ENCODE measurements around the gene AMPD2. TPM values are rescaled to one million over a fixed set of nuclear protein-coding genes. Genes with fewer than 3 reads are reported as not detected.

AMPD2 gene
- total RNA-seq, 1 experiment from 2014 or later = 79.8 TPM

DNA sequence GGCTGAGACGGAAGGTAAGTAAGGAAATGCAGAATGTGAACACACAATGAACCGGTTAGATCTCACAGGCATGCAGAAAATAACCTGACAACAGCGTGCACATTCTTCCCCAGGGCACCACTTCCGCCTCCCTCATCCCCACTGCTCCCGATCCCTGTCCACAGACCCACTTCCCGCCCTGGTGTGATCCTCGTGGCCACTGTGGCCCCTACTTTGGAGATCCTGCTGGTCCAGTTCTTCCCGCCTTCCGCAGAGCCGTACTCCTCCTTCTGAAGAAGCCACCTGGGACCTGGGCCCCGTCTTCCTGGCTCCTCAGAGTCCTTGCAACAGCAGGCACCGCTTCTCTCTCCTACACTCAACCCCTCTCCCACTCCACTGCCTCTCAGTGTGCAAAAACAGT, 34.9 kb downstream of the AMPD2 start:
- Mint-ChIP-seq H3K27ac (no peak overlapping the region), H3K4me3 (peak overlapping the region; percentile 91; the same call in 1 of the 2 replicates), H3K9me3 (no peaks in the 10 kb centered on the region), H3K27me3 (ENCODE audit: low read depth) (peaks cover 37% of the 10 kb centered on the region), H3K36me3 (no peaks in the 10 kb centered on the region), H3K4me1 (peaks cover 12% of the 10 kb centered on the region)
- ChIA-PET CTCF (interaction anchor here (0.7 to 4.3 kb wide), 4 partner anchors 15 to 330 kb away, joined by 4 to 45 read pairs (median 13); partner anchors contain the start of gene AHCYL1), POLR2A (no interaction called here)
- ATAC-seq (no peak), DNase-seq (ENCODE audit: low spot score) (no peak)
- TF ChIP-seq NFYB (CRISPR knock-in tag; conservative IDR thresholded peaks at IDR 0.05; ENCODE audit: low read depth) = no peak
- TF ChIP-seq ARID4B (CRISPR knock-in tag; IDR thresholded peaks at IDR 0.05; ENCODE audit: borderline replicate concordance) = no peak
- TF ChIP-seq KAT7 (CRISPR knock-in tag; IDR thresholded peaks at IDR 0.05; ENCODE audit: borderline replicate concordance) = no peak
- TF ChIP-seq SP1 (CRISPR knock-in tag; conservative IDR thresholded peaks at IDR 0.05) = no peak
- TF ChIP-seq ESRRA (CRISPR knock-in tag; IDR thresholded peaks at IDR 0.05; ENCODE audit: borderline replicate concordance) = no peak
- TF ChIP-seq ZNF423 (CRISPR knock-in tag; IDR thresholded peaks at IDR 0.05) = no peak
- TF ChIP-seq ZNF232 (CRISPR knock-in tag; IDR thresholded peaks at IDR 0.05) = no peak
- TF ChIP-seq CBFB (CRISPR knock-in tag; IDR thresholded peaks at IDR 0.05; ENCODE audit: low read depth) = no peak

DNA sequence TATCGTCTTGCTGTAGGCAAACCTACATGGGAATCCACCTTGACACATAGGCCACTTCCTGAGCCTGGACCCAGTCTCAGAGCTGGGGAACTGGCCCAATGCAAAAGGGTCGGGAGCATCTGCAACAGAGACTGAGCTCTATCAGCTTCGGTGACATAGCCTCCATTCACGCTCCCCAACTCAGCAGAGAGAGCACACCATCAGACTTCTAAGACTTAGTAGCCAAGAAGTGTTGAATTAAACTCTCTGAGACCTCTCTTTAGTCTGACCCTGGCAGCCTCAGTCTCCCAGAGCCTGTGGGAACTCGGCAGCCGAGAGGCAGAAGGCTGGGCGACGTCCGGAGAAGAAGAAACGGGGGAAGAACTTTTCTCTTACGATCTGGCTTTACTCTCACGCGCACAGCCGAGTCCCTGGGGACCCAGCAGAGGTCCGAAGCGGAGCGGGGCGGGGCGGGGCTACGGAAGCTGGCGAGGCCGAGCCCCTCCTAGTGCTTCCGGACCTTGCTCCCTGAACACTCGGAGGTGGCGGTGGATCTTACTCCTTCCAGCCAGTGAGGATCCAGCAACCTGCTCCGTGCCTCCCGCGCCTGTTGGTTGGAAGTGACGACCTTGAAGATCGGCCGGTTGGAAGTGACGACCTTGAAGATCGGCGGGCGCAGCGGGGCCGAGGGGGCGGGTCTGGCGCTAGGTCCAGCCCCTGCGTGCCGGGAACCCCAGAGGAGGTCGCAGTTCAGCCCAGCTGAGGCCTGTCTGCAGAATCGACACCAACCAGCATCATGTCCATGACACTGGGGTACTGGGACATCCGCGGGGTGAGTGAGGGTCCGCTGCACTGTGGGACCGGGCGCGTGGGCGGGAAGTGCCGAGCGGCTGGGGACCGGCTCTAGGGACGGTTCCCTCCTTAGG, 36.2 kb downstream of the AMPD2 start, which contains the start of gene GSTM4:
GSTM4 (plus strand) TSS at position 485 of the 905 bp plus-strand sequence; CDS start at position 776, 291 bp downstream.
- Mint-ChIP-seq H3K36me3 (no peaks in the 10 kb centered on the region), H3K27me3 (ENCODE audit: low read depth) (peaks cover 36% of the 10 kb centered on the region), H3K27ac (peak within 1 kb of the TSS; percentile 93), H3K4me3 (peak within 1 kb of the TSS; percentile 91), H3K9me3 (no peaks in the 10 kb centered on the region), H3K4me1 (peaks cover 12% of the 10 kb centered on the region)
- ATAC-seq = peak; percentile 97
- ChIA-PET POLR2A (no interaction called here), CTCF (interaction anchor here (0.6 to 4.3 kb wide), 14 partner anchors 12 to 329 kb away, joined by 3 to 45 read pairs (median 4); partner anchors contain the start of gene AHCYL1)
- DNase-seq (ENCODE audit: low spot score) = peak; percentile 87
- TF ChIP-seq, protein P1, sequence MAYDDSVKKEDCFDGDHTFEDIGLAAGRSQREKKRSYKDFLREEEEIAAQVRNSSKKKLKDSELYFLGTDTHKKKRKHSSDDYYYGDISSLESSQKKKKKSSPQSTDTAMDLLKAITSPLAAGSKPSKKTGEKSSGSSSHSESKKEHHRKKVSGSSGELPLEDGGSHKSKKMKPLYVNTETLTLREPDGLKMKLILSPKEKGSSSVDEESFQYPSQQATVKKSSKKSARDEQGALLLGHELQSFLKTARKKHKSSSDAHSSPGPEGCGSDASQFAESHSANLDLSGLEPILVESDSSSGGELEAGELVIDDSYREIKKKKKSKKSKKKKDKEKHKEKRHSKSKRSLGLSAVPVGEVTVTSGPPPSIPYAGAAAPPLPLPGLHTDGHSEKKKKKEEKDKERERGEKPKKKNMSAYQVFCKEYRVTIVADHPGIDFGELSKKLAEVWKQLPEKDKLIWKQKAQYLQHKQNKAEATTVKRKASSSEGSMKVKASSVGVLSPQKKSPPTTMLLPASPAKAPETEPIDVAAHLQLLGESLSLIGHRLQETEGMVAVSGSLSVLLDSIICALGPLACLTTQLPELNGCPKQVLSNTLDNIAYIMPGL (CRISPR knock-in tag; IDR thresholded peaks at IDR 0.05) = 0 out of 2 replicates have a peak, but pooled peaks have one; percentile 36
- TF ChIP-seq ATF6 (CRISPR knock-in tag; IDR thresholded peaks at IDR 0.05) = no peak
- TF ChIP-seq JUN (CRISPR knock-in tag; IDR thresholded peaks at IDR 0.05) = no peak
- TF ChIP-seq ETV6 (CRISPR knock-in tag; IDR thresholded peaks at IDR 0.05) = peak; percentile 68
- TF ChIP-seq SP1 (CRISPR knock-in tag; conservative IDR thresholded peaks at IDR 0.05) = peak; percentile 72
- TF ChIP-seq STAT6 (CRISPR knock-in tag; conservative IDR thresholded peaks at IDR 0.05; ENCODE audit: low read depth) = no peak
- TF ChIP-seq, protein P2, sequence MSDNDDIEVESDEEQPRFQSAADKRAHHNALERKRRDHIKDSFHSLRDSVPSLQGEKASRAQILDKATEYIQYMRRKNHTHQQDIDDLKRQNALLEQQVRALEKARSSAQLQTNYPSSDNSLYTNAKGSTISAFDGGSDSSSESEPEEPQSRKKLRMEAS (CRISPR knock-in tag; IDR thresholded peaks at IDR 0.05) = peak; percentile 83; the same call in 1 of the 2 replicates
- TF ChIP-seq MYBL2 (CRISPR knock-in tag; IDR thresholded peaks at IDR 0.05) = 0 out of 2 replicates have a peak, but pooled peaks have one; percentile 35
- peak; percentile 98 for TF ChIP-seq ESRRA (CRISPR knock-in tag; IDR thresholded peaks at IDR 0.05; ENCODE audit: borderline replicate concordance)
- TF ChIP-seq, protein P3, sequence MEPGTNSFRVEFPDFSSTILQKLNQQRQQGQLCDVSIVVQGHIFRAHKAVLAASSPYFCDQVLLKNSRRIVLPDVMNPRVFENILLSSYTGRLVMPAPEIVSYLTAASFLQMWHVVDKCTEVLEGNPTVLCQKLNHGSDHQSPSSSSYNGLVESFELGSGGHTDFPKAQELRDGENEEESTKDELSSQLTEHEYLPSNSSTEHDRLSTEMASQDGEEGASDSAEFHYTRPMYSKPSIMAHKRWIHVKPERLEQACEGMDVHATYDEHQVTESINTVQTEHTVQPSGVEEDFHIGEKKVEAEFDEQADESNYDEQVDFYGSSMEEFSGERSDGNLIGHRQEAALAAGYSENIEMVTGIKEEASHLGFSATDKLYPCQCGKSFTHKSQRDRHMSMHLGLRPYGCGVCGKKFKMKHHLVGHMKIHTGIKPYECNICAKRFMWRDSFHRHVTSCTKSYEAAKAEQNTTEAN (CRISPR knock-in tag; IDR thresholded peaks at IDR 0.05) = peak; percentile 80
- TF ChIP-seq, protein P4, sequence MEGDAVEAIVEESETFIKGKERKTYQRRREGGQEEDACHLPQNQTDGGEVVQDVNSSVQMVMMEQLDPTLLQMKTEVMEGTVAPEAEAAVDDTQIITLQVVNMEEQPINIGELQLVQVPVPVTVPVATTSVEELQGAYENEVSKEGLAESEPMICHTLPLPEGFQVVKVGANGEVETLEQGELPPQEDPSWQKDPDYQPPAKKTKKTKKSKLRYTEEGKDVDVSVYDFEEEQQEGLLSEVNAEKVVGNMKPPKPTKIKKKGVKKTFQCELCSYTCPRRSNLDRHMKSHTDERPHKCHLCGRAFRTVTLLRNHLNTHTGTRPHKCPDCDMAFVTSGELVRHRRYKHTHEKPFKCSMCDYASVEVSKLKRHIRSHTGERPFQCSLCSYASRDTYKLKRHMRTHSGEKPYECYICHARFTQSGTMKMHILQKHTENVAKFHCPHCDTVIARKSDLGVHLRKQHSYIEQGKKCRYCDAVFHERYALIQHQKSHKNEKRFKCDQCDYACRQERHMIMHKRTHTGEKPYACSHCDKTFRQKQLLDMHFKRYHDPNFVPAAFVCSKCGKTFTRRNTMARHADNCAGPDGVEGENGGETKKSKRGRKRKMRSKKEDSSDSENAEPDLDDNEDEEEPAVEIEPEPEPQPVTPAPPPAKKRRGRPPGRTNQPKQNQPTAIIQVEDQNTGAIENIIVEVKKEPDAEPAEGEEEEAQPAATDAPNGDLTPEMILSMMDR (IDR thresholded peaks at IDR 0.05) = no peak
- peak; percentile 25; the same call in 1 of the 2 replicates for TF ChIP-seq FOXK1 (CRISPR knock-in tag; IDR thresholded peaks at IDR 0.05)
